Lower leg skin (tissue), 3 donors: ENCODE data around the gene B3GLCT.

Source experiments
- POLR2A ChIP-seq, 2 donors: fragments of 450-650 bp; IDR thresholded peaks; one replicate each; pipeline ENCODE4 v1.6.1; 2016 to 2017; ENCODE audit warnings: antibody characterized with exemption in 2 of 2, mild to moderate bottlenecking in 1 of 2, moderate library complexity in 1 of 2
- TF ChIP-seq, protein P1 (sequence below), 3 donors: fragments of 450-650 bp; IDR thresholded peaks; one replicate each; pipeline ENCODE4 v1.5.1; 2016; ENCODE audit warnings: antibody characterized with exemption in 3 of 3, mild to moderate bottlenecking in 3 of 3, moderate library complexity in 2 of 3

GRCh38 chr13:31213651-31214289 is 14.0 kb downstream of the B3GLCT start:
- TF ChIP-seq, protein P1, sequence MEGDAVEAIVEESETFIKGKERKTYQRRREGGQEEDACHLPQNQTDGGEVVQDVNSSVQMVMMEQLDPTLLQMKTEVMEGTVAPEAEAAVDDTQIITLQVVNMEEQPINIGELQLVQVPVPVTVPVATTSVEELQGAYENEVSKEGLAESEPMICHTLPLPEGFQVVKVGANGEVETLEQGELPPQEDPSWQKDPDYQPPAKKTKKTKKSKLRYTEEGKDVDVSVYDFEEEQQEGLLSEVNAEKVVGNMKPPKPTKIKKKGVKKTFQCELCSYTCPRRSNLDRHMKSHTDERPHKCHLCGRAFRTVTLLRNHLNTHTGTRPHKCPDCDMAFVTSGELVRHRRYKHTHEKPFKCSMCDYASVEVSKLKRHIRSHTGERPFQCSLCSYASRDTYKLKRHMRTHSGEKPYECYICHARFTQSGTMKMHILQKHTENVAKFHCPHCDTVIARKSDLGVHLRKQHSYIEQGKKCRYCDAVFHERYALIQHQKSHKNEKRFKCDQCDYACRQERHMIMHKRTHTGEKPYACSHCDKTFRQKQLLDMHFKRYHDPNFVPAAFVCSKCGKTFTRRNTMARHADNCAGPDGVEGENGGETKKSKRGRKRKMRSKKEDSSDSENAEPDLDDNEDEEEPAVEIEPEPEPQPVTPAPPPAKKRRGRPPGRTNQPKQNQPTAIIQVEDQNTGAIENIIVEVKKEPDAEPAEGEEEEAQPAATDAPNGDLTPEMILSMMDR (IDR thresholded peaks at IDR 0.05), result no peak
- TF ChIP-seq POLR2A (IDR thresholded peaks at IDR 0.05), result no peak
